Middle frontal gyrus (tissue), 1 donor: Measurements from ENCODE around the gene NKD1.

Experiments used
- DNase-seq: peaks from one replicate; pipeline ENCODE4 v3.0.0-alpha.2; 2015; ENCODE audit warnings: low spot score; ENCODE audit errors: extremely low spot score

Gene NKD1

DNA sequence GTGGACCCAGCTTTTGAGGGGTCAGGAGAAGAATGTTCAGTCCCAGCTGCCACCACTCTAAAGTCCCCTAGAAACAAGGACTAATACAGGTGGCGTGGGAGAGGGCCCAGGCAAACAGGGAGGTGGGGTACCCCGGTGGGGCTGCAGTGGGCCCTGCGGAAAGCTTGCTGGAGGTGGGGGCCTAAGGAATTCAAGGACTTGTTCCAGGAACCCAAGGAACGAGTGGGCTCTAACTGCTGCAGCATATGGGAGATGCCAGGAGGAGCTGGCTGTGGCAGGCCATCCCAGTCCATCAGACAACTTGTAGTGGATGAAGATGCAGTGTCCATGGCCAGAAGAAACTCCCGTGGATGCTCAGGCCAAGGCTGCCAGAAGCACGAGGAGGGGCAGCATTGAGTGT is 122.3 kb downstream of the NKD1 start:
- DNase-seq = no peak

DNA sequence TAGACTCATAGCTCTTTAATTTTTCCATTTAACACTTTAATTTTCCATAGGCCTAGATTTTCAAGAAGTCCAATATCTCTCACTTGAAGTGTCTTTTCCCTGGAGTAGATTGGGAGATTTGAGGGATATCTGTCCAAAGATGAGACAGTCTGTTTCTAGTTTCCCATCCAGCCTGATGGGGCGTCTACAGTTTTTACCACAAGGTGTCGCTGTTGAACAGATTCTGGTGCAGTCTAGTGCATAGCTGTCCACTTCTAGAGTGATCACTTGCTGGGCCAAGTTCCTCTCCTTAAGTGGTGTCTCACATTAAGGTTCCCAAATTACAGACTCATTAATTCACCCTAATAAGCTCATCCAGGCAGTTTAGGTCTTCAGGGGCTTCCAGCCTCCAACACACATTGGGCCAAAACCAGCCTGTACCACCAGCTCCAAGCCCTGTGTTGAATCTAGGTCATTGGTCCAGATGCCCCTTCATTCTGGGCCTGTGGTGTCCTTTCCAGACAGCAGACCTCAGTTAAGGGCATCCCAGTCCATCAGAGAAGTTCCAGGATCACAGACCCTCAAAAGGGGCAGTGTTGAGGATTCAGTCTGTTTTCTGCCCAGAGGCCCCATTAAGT is 123.6 kb downstream of the NKD1 start:
- DNase-seq = no peak

DNA sequence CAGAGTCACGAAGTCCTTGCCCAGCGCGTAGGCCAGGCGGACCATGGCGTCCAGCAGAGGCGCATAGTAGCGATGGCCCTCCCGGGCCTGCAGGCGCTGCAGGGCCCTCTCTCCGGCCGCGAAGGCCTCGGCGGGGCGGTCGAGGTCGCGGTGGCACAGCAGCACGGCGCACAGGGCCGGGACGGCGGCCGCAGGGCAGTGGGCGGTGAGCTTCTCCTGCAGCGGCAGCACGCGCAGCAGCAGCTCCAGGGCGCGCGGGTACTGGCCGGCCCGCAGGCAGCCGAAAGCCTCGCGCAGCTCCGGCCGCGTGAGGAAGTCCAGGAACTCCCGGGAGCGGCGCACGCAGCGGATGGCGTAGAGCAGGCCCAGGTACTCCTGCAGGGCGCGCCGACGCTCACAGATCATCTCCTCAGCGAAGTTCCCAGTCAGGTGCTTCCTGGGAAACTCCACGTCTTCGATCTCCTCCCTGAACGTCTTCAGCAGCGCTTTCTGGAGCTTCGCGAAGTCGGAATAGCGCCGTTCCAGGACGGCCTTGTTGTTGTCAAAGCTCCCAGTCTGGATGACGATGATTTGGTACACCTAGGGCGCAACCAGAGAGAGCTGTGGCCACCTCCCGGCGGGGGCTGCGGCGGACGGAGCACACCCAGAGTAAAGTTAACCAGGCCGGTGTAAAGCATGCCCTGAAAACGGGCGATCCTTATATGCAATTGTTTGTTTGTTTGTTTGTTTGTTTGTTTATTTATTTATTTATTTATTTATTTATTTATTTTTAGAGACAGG is 125.5 kb downstream of the NKD1 start:
- DNase-seq = no peak

DNA sequence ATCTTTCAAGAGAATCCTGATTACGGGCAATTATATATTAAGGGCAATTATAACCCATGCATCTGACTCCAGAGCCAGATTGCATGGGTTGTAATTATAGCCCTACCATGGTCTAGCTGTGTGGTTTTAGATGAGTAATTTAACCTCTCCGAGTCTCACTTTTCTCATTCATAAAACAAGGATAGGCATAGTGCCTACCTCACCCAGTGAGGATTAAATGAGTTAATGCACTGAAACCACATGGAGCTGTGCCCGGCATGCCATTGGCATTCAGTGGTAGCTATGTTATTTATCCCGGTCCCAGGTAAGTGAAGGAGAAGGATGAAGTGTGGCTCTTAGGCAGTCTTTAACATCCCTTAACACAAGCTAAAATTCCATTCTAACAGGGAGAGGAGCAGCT is 126.6 kb downstream of the NKD1 start:
- DNase-seq = no peak

DNA sequence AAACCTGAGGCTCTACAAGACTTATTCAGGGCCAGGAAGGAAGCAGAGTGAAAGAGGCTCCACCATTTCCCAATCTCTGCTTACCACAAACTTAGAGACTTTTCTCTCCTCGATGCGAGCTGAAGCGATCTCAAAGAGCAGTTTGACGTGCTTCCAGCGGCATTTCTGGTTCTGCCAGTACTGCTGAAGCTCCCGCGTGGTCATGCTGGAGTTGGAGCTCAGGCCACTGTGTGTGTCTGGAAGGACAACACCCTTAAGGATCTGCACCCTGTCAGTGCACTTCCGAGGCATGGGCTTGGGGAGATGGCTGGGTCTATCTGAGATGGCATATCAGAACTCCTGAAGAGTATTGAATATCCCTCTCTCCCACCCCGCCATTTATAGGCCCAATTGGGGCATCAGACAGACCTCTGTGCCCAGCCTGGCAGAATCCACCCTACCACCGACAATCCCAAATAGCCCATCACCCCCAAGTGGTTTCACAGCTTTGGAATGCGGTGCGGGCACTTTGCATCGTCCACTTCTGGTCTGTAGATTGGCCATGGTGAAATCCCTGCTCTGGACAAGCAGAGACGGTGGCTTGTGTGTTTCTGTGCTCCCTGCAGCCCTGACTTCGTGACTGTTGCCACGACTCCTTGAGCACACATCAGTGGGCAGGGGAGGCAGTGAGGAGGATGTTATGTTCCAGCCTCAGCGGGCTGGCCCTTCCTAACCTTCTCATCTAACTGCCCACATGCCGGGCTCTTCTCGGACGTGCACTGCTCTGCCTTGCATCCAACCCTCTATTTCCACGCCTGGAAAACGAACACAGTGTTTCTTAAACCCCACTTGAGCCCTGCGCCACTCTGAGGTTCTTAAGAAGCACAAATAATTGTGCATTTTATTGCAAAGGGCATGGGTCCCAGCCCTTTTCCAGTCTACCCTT is 127.8 kb downstream of the NKD1 start:
- no peak for DNase-seq

DNA sequence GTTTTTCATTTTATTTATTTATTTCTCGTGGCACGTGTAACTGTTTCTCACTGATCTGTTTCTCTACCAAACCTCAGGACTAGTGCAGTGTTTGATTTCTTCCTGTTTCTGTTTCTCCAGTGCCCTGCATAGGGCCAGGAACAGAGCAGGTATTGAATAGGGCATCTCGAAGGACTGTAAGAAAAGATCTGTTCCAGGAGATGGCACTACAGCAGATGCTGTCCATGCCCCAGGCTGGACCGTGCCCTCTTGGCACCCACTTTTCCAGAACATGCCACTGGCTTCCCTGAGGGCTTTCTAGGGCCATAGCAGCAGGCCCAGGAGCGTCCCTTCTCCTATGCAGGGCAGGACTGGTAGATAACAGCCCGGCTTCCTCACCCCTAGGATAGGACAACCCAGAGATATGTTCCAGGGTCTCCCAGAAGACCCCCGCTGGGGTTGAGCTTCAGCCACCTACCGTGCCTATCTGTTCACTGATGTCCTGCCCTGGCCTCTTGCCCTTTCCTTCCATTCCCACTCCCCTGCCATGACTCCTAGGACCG is 128.6 kb downstream of the NKD1 start:
- DNase-seq = no peak

DNA sequence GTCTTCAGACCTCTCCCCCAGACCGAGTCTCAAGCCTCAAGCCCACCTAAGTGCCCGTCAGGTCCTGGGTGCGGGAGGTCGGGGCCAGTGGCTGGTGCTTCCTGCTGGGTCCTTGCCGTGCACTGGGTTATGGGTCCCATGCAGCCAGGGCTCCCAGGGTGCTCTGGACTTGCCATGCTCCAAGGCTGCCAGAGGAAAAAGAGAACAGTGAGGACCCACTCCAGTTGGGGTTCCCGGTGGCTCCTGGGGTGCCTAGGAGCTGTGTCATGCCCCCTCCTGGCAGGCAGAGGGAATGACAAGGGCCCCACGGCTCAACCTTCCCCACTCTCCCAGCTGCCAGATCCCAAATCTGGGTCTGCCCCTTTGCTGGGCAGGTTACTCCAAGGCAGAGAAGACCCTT is 129.2 kb downstream of the NKD1 start:
- DNase-seq = no peak

DNA sequence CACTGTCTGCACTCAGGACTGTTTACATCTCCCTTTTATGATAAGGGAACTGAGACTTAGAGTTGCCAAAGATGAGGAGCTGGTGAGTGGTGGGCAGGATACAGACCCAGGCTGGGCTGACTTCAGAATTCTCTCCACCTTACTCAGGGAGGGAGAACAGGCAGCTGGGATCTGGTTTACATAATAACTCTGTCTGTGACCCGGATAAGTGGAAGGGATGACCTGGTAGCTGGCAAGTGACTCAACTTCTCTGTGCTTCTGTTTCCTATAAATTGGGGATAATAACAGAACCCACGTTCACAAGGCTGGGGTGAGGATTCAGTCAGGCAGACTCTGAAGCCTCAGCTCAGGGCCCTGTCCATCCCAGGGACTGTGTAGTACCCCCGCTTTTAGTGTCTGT is 130.3 kb downstream of the NKD1 start:
- DNase-seq = no peak

DNA sequence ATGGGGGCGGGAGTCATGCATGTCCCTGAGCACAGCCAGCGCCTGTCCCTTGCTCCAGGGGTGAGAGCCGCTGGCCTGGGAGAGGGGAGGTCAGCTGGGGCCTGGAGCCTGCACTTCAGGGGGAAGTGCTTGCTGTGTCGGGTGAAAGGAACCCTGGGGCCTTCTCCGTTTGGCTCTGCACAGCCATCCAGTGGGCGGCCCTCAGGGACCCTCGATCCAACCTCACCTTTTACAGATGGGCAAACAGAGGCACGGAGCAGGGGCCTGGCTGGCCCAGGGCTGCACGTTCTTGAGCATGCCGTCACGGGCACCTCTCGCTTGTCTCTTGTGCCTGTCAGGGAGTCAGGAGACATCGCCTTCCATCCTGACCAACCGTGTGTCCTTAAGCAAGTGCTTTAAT is 131.1 kb downstream of the NKD1 start:
- no peak for DNase-seq

DNA sequence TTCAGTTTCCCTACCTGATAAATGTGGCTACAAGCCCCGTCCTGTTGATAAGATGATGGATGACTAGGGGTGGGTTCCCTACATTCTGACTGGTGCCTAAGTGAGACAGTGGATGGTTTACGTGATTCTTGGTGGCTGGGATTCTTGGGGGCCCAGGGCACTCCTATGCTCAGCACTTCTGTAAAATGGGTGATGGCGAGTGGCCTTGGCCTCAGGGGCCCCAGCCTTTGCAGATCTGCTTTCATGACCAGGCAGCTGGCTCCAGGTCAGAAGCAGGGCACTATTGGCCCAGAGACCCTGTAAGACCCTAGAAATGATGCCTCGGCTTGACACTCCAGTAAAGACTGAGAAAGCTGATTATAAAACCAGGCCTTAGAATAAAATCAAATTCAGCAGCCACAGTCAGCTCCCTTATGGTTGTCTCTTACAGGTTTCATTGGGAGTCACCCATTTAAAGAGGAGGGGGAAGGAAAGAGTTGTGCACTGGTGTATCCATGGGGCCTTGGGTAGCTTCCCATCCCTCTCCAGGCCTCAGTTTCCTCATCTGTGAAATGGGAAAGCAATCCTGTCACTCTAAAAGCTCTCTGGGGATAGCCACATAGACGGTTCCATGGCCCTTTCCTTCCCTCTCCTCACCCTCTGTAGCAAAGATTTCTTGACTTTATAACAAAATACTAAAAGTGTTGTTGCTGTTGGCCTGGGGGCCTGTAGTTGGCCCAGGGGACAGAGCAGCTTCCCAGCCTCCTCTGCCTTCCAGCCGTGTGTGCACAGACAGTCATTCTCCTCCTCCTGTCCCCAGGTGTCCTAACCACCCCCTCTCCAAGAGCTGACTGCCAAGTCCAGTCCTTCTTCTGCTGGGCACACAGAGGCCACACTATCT is 131.7 kb downstream of the NKD1 start:
- no peak for DNase-seq

DNA sequence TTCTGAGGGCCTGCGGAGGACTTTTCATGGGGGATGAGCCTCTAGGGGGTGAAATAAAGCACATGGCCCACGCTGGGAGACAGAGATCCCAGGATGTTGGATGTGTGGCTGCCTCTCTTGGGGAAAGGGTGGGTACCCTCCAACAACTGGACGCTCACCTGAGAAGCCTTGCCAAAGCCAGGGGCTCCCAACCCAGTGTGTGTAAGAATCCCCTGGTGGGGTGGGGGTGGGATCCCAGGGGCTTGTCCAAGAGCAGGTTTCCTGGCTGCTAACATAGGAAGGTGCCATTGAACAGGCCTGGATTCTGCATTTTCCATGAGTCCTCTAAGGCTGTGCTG is 132.3 kb downstream of the NKD1 start:
- no peak for DNase-seq

DNA sequence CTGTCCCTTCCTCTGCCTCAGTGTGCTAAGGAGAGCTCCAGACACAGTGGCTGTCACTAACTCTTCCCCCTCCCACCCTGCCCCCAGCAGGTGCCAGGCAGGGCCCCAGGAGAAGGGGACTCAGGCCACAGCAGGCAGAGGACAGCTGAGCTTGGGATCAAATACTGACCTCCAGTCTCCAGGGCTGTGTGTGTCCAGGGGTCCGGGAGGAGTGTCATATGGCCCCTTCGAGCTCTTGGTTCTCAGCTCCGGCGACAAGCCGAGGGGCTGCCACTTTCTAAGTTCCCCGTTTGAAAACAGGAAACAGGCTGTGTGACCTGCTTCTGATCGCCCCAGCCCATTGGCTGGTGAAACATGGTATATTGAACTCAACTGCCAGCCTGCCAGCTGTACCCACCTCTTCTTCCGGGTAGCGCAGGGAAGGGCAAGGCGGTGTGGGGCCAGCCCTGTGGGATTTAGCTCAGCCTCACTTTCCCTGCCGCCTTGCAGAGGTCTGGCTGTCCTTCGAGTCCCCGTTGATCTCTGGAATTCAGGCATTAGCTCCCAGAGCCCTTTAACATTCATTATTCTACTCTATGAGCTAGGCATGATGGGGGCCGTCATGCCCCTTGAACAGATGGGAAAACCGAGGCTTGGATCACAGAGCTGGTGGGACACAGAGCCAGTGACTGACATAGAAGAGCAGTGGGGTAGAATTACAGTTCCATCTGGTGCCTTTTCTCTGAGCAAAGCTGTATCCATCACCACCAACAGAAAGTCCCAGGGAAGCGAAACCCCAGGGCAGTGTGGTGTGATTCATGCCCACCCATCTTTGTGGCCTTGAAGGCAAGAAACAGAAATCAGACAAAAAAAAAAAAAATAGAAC is 133.1 kb downstream of the NKD1 start, which contains the start of gene SNX20:
SNX20 (minus strand) TSS at position 292 of the 865 bp plus-strand sequence. CDS start 3,786 bp downstream, outside the sequence.
- no peak for DNase-seq

DNA sequence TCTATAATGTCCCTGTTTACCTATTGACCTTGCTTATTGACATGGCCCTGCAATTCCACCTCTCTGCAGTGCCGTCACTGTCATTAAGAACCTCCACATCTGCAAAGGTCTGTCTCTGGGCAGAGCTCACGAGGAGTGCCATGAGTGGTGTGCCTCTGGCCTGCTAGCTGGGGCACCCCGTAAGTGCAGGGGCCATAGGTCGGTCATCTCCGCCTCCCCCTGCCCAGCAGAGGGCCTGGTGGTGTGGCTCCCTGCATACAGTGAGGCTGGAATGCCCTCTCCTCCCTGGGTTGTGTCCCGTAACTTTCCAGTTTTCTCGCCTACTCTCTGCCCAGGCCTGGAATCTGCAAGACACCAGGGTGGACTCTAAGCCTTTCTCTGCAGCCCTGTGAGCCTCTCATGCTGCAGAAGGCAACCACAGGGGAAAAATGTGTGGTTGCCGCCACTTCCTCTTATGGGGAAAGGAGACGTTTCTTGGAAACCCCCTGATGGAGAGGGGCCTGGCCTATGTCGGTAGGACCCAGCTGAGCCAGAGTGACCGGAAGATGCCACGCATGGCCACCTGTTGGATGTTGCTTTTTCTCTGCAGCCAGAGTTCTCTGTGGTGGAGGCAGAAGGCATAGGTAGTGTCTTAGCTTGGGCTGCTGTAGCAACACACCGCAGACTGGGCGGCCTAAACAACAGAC is 135.6 kb downstream of the NKD1 start:
- DNase-seq = no peak

DNA sequence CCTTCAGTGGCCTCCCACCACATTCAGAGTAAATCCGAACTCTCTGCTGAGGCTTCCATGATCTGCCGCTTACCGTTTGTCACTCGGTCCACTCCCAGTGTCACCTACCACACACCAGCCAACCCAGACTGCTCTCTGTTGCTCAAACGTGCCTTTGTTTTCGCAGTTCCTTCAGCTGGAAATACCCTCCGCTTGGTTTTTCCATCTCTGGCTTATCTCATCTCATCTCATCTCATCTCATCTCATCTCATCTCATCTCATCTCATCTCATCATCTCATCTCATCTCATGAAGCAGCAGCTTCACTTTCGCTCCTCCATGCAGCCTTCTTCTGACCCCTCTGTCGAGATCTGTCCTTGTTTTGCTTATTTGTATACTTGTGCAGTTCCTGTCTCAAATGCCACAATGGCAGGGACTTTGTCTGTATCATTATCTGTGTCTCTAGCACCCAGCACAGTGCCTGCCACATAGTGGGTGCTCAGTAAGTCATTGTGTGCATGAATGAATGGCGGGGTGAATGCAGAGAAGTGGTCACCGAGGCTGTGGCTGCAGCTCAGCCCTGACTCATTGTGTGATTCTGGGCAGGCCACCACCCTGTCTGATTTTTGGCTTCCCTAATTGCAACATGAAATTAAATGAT is 136.7 kb downstream of the NKD1 start:
- no peak for DNase-seq

DNA sequence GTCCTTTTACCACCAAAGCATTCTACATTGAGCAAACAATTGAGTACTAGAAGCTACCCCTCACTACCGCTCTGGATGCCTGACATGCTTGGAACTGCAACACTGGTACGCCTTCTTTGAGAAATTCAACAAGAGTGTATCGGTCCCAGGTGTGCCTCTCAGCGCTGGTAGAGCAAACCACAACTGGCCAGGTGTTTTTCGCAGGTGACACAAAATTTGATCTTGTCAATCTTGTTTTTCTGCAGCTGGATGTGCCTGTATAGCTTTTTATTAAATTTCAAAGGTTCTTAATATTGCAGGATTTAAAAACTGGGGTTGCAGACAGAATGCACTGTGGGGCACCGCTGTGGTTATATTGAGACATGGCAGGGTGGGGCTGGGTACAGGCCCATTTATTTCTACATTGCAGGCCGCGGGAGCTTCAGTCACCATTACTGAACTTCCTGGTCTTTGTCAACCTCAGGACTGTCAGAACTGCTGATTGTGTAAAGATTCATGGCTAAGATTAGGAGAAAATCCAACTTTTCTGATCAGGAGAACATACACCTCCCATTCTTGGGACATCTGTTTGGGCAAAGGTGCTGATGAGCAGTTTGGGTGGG is 137.4 kb downstream of the NKD1 start:
- no peak for DNase-seq

DNA sequence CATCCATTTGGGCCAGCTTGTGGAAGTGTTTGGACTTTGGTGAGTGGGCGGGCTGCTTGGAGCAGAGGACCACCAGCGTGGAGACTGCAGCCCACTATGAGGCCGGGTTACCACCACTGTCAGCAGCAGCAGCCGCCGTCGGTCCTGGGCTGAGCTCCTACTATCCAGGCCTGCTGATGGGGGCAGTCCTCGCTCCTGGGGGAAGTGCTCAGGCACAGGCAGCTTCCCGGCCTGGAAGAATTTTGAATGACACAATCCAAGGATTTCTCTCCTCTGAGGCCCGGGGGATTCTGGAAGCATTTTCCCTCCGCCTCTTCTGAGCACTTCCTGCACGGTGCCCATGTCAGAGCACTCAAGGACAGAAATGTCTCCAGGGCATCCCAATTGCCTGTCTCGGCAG is 139.9 kb downstream of the NKD1 start:
- no peak for DNase-seq

DNA sequence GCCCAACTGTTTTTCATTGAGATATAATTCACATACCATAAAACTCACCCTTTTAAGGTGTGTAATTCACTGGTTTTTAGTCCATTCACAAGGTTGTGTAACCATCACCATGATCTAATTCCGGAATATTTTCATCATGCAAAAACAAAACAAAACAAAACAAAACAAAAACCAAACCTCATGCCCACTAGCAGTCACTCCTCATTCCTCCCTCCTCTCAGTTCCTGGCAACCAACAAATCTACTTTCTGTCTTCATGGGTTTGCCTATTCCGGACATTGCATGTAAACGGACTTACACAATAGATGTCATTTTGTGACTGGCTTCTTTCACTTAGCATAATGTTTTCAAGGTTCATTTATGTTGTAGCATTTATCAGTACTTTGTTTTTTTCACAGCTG is 140.7 kb downstream of the NKD1 start:
- no peak for DNase-seq

DNA sequence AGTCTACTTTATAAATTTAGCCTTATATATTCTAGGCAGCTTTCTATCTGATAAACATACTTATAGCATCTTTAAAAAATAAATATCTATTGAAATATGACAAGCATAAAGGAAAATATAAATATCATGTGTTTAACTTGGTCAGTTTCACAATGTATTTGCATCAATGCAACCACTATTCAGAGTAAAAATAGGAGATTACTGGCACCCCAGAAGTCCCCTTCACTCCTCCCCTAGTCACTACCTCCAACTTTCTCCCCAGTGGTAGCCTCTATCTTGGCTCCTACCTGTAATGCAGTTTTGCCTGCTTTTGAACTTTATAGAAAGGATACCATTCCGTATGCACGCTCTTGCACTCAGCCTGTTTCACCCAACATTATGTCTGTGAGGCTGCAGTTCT is 142.0 kb downstream of the NKD1 start:
- no peak for DNase-seq

DNA sequence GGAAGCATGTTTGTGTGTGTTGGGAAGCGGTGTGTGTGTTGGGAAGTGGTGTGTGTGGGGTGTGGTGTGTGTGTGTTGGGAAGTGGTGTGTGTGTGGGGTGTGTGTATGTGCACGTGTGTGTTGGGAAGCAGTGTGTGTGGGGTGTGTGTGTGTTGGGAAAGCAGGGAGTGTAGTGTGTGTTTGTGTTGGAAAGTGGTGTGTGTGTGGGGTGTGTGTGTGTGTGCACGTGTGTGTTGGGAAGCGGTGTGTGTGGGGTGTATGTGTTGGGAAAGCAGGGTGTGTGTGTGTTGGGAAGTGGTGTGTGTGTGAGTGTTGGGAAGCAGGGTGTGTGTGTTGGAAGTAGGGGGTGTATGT is 144.4 kb downstream of the NKD1 start:
- DNase-seq = no peak
